ENCODE measurements around the gene PPP2R5A. TPM values are rescaled to one million over a fixed set of nuclear protein-coding genes. Genes with fewer than 3 reads are reported as not detected.
A peak's percentile ranks its signal among the peaks of the same experiment; 100 is the strongest.

PPP2R5A gene
- total and polyA plus RNA-seq, 2 of the 13 experiments (the other 11 are each of a cell fraction or from before 2014, with no cell fraction given): 22.0 to 31.4 TPM

DNA sequence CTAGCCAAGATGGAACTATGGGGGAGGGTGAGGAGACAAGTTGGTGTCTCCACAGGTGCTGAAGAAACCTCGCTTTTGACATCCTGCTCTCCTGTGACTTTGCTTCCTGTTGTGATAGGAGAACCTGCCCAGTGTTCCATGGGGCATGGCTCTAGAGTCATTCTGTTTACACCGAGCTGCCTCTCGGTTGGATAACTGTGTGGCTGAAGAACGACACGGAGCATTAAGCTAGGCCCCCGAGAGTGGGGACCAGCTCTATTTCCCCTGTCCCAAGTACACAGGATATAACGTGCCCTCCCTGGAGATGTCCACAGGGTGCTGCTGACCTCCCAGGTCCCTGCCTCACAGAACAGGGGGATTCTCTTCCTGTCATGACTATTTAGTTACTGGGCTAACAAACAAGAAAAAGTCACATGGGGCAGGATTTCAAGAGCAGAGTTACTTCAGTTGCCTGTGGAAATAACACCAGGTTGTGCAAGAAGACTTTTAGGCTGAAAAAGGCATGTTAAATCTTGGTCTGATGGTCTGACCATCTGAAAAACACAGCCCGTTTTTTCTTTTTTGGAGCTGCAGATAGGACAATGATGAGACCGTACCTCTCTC is 29.4 kb upstream of the PPP2R5A start (continued):
- TF ChIP-seq ARNTL (CRISPR knock-in tag; IDR thresholded peaks at IDR 0.05) (no peak), ZNF788 (CRISPR knock-in tag; IDR thresholded peaks at IDR 0.05; ENCODE audit: borderline replicate concordance) (peak; percentile 77; the same call in 1 of the 2 replicates), ZNF619 (CRISPR knock-in tag; IDR thresholded peaks at IDR 0.05) (no peak), BATF2 (CRISPR knock-in tag; IDR thresholded peaks at IDR 0.05) (no peak), ZNF569 (CRISPR knock-in tag; IDR thresholded peaks at IDR 0.05; ENCODE audit: borderline replicate concordance) (no peak), ZNF570 (CRISPR knock-in tag; IDR thresholded peaks at IDR 0.05; ENCODE audit: borderline replicate concordance) (no peak), ZNF883 (CRISPR knock-in tag; IDR thresholded peaks at IDR 0.05; ENCODE audit: not compliant biosample characterization) (no peak), IRX3 (CRISPR knock-in tag; IDR thresholded peaks at IDR 0.05; ENCODE audit: borderline replicate concordance, low read depth) (no peak), ZNF33A (CRISPR knock-in tag; IDR thresholded peaks at IDR 0.05; ENCODE audit: borderline replicate concordance) (no peak), PITX1 (CRISPR knock-in tag; IDR thresholded peaks at IDR 0.05) (no peak), HNRNPH1 (optimal IDR thresholded peaks at IDR 0.05; ENCODE audit: low read depth, low read length) (no peak)
- TF ChIP-seq, protein P1, sequence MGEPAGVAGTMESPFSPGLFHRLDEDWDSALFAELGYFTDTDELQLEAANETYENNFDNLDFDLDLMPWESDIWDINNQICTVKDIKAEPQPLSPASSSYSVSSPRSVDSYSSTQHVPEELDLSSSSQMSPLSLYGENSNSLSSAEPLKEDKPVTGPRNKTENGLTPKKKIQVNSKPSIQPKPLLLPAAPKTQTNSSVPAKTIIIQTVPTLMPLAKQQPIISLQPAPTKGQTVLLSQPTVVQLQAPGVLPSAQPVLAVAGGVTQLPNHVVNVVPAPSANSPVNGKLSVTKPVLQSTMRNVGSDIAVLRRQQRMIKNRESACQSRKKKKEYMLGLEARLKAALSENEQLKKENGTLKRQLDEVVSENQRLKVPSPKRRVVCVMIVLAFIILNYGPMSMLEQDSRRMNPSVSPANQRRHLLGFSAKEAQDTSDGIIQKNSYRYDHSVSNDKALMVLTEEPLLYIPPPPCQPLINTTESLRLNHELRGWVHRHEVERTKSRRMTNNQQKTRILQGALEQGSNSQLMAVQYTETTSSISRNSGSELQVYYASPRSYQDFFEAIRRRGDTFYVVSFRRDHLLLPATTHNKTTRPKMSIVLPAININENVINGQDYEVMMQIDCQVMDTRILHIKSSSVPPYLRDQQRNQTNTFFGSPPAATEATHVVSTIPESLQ (CRISPR knock-in tag; conservative IDR thresholded peaks at IDR 0.05): no peak
- TF ChIP-seq, protein P2, sequence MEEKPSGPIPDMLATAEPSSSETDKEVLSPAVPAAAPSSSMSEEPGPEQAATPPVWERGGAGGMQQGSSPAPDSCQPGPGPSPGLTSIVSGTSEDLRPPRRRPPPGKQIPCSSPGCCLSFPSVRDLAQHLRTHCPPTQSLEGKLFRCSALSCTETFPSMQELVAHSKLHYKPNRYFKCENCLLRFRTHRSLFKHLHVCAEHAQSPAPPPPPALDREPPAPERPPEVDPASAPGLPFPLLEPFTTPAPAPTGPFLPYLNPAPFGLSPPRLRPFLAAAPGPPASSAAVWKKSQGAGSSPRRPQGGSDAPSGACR (CRISPR knock-in tag; IDR thresholded peaks at IDR 0.05): no peak
- TF ChIP-seq, protein P3, sequence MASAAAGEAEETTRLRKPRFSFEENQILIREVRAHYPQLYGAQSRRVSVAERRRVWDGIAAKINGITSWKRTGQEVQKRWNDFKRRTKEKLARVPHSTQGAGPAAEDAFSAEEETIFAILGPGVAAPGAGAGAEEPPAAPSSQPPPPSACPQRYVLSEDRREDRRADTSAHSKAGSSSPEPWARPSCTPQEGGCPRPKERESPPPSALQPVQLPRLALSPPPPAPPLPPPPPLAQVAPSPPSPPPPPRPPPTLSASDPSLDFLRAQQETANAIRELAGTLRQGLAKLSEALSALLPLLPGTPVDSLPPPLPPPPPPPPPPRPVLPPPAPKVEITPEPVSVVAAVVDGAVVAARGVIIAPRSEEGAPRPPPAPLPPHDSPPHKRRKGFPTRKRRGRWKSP (CRISPR knock-in tag; IDR thresholded peaks at IDR 0.05): 0 out of 2 replicates have a peak, but pooled peaks have one; percentile 54
- TF ChIP-seq, protein P4, sequence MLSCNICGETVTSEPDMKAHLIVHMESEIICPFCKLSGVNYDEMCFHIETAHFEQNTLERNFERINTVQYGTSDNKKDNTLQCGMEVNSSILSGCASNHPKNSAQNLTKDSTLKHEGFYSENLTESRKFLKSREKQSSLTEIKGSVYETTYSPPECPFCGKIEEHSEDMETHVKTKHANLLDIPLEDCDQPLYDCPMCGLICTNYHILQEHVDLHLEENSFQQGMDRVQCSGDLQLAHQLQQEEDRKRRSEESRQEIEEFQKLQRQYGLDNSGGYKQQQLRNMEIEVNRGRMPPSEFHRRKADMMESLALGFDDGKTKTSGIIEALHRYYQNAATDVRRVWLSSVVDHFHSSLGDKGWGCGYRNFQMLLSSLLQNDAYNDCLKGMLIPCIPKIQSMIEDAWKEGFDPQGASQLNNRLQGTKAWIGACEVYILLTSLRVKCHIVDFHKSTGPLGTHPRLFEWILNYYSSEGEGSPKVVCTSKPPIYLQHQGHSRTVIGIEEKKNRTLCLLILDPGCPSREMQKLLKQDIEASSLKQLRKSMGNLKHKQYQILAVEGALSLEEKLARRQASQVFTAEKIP (CRISPR knock-in tag; IDR thresholded peaks at IDR 0.05; ENCODE audit: borderline replicate concordance): no peak
- TF ChIP-seq, protein P5, sequence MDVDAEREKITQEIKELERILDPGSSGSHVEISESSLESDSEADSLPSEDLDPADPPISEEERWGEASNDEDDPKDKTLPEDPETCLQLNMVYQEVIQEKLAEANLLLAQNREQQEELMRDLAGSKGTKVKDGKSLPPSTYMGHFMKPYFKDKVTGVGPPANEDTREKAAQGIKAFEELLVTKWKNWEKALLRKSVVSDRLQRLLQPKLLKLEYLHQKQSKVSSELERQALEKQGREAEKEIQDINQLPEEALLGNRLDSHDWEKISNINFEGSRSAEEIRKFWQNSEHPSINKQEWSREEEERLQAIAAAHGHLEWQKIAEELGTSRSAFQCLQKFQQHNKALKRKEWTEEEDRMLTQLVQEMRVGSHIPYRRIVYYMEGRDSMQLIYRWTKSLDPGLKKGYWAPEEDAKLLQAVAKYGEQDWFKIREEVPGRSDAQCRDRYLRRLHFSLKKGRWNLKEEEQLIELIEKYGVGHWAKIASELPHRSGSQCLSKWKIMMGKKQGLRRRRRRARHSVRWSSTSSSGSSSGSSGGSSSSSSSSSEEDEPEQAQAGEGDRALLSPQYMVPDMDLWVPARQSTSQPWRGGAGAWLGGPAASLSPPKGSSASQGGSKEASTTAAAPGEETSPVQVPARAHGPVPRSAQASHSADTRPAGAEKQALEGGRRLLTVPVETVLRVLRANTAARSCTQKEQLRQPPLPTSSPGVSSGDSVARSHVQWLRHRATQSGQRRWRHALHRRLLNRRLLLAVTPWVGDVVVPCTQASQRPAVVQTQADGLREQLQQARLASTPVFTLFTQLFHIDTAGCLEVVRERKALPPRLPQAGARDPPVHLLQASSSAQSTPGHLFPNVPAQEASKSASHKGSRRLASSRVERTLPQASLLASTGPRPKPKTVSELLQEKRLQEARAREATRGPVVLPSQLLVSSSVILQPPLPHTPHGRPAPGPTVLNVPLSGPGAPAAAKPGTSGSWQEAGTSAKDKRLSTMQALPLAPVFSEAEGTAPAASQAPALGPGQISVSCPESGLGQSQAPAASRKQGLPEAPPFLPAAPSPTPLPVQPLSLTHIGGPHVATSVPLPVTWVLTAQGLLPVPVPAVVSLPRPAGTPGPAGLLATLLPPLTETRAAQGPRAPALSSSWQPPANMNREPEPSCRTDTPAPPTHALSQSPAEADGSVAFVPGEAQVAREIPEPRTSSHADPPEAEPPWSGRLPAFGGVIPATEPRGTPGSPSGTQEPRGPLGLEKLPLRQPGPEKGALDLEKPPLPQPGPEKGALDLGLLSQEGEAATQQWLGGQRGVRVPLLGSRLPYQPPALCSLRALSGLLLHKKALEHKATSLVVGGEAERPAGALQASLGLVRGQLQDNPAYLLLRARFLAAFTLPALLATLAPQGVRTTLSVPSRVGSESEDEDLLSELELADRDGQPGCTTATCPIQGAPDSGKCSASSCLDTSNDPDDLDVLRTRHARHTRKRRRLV (CRISPR knock-in tag; IDR thresholded peaks at IDR 0.05): no peak

All from HepG2 (cell line).